GM18505 (cell line): ENCODE results near the gene CLDN12.
"Not testable (repeated sequence)": the region's sequence is repeated elsewhere in the genome, so short reads cannot be mapped to it uniquely, and the experiment has no call there.

Experiments
- ATAC-seq: cut with Tn5 transposase; IDR thresholded peaks from one replicate; pipeline ENCODE4 v1.9.1; 2021; ENCODE audit not compliant: unreplicated experiment
- POLR2A ChIP-seq: IDR thresholded peaks from 4 replicates; pipeline ENCODE4 v1.6.1; 2011; ENCODE audit warnings: borderline replicate concordance; ENCODE audit not compliant: insufficient read depth, insufficient read length; ENCODE audit errors: extremely low read depth

The CLDN12 gene

GRCh38 chr7:90455163-90456030 lies 52.1 kb downstream of the CLDN12 start:
- TF ChIP-seq POLR2A = no peak
- peak; percentile 78 for ATAC-seq

GRCh38 chr7:90458104-90458503 lies 54.8 kb downstream of the CLDN12 start:
- TF ChIP-seq POLR2A = no peak
- no peak for ATAC-seq

- no peak for TF ChIP-seq POLR2A
- ATAC-seq = no peak
Measured at GRCh38 chr7:90459888-90460287, 56.6 kb downstream of the CLDN12 start.

GRCh38 chr7:90461219-90461618 lies 58.0 kb downstream of the CLDN12 start:
- ATAC-seq = no peak
- TF ChIP-seq POLR2A = no peak

GRCh38 chr7:90463151-90463628 lies 59.9 kb downstream of the CLDN12 start:
- not testable (repeated sequence) for ATAC-seq
